Left kidney (tissue), 2 donors: ENCODE data around the gene PDE7B. TPM values are rescaled to one million over a fixed set of nuclear protein-coding genes. Genes with fewer than 3 reads are reported as not detected.
"Not testable (repeated sequence)": the region's sequence is repeated elsewhere in the genome, so short reads cannot be mapped to it uniquely, and the experiment has no call there.

Experiments
- DNase-seq: peaks from one replicate; pipeline ENCODE4 v3.0.0-alpha.2; 2013
- polyA plus RNA-seq: library from polyadenylated mRNA; unstranded; fragments of 120-200 nt; gene quantifications from one replicate; pipeline ENCODE4 v1.2.1, GENCODE V29; 2013; ENCODE audit not compliant: insufficient read length

PDE7B gene
- polyA plus RNA-seq, 1 donor, result 8.0 TPM

DNA sequence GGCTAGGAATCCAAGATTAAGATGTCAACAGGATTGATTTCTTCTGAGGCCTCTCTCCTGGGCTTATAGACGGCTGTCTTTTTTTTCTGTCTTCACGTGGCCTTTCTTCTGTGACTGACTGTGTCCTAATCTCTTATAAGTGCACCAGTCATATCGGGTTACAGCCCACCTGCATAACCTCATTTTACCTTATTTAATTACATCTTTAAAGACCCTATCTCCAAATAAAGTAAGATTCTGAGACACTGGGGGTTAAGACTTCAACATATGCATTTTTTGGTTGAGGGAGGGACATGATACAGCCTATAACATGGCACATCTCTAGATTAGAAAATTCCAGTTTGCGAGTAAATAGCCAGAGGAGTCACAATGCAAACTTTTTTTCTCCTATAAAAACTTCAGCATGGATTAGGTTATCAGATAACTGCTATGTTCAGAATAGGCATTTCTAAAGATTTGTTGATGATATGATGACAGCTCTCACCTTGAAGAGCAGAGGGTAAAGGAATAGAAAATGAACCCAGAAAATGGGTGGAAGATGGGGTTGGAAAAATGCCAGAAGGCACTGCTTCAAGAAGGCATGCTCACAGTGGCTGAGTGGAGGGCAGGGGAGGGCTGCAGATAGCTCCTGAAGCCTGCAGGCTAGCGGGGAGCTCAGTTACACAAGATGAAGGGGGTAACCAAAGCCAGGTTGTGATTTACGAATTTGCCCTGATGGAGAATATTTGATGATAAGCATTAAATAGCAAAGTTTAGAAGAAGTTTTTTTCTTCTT lies 8.7 kb upstream of the PDE7B start:
- DNase-seq, result no peak

DNA sequence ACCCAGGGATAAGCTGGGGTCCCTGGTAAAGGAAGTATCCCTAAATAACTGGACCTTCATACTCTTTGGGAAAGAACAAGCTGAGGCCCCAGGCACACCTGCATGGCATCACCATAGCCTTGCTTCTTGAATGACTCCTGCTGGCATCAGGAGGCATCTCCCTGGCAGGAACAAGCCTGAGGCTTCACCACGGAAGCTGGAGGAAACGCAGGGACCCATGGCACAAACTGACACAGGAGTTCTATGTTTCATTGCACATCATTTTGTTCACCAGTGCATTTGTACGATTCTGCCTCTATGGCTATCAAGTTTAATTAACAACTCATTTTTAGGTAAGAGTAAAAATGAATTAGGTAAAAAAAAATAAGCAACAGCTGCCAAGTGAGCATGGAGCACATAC lies 619 bp upstream of the PDE7B start:
- no peak for DNase-seq

DNA sequence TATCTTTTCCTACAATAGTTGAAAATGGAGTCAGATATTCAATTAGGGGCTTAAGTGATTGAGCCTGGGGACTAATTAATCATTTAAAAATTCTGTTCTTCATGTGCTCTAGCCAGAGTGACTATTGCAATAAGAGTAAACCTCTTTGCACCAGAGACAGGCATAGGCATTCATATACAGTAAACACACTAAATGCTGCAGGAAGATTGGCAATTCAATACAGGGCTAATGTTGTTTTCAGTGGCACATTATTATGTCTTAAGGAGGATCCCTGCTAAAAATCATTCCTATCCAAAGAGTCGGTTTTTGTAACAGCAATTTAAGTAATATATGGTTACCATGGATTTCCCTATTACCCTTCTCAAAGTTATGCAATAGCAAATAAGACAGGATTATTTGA lies 1.2 kb downstream of the PDE7B start:
- no peak for DNase-seq

DNA sequence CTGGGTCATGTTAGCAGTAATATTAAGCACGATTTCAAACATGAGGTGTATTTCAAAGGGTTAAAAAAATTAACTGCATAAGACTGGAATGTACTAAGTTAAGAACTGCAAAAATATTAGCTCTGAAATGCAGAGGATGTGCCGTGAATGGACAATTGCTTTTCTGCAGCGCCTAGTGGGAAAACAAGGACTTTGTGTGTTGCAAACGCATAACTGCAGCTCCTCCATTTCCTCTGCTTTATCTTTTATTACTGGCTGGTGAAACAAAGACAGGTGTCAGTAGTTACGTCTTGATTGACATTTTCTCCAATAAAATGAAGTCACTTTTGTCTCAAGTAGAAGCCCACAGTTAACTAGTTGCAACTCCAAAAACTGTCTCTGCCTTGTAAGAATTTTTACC lies 1.7 kb downstream of the PDE7B start:
- DNase-seq, result no peak

DNA sequence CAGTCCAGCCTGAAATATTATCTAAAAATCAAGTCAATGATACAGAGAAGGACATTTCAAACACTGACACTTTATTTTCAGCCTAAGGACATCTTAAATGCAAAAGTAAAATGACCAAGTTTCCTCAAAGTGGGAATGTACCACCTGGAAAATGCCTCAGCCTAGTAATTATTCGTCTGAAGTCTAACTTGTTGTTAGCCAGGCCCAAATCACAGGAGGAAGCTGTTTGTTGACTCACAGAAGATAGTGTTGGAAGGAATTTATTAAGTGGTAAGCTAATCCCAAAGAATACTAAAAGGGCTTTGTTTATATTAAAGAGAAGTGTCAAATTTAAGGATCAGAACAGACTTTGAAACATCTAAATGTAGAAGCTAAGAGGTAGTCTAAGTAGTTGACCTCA lies 2.5 kb downstream of the PDE7B start:
- no peak for DNase-seq

DNA sequence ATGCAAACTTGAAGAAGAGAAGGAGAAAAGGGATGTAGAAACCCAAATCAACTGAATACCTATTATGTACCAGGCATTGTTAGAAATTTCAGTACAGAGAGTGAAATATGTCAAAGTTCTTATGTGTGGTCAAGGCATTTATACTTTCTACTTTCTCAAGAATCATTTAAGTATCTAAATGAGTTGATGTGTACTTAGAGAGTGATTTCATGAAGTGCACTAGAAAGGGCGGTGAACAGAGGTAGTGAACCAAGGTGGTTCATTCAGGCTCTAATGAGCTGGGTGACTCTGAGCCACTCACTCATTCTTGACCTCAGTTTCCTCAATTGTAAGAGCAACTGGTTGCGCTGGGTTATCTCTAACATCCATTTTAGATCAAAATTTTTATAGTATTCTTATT lies 3.3 kb downstream of the PDE7B start:
- DNase-seq, result no peak

DNA sequence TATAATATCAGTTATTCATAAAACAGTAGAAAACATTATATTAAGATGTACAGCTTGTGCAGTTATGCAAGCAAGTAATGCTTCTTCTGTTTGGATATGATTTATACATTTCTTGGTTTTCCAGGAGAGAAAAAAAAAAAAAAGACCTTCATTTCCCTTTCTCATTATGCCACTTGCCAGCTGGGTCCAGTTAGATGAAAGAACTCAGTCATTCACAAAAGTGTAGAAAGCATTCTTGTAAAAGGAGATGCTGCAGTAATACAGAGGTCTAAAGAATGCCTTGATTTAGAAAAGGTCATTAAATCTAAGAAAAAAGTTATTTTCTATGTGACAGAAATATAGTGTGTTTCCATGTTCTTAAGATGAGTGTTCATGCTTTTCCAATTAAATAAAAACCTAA lies 7.4 kb downstream of the PDE7B start:
- DNase-seq, result no peak

DNA sequence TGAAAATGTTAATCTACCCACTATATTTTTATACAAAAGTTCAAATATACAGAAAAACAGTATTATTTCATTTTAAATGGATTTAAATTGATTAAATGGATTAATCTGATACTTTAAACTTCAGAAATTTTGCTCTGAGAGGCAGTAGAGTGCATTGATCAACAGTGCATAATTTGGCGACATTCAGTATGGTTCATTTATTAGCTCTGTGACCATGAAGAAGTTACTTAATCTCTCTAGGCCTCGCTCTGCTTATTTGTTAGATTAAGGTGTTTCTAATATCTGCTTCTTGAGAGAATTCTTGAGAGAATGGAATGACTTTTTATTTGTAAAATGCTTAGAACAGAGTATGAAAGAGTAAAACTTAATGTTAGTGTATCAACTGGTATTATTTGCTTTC lies 8.9 kb downstream of the PDE7B start:
- DNase-seq, result no peak

DNA sequence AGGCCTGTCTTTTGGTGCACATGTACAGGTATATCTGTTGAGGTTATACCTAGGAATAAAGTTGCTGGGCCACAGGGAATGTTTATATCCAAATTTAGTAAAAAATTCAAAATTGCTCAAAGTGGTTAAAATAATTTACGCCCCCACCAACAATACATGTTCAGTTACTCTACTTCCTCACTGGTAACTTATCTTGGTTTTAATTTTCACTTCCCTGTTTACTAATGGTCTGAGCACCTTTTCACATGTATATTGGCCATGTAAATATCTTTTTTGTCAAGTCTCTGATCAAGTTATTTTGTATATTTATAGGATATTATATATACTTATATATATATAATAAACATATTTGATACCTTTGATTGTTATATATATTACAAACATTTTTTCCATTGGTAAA lies 9.7 kb downstream of the PDE7B start:
- no peak for DNase-seq

DNA sequence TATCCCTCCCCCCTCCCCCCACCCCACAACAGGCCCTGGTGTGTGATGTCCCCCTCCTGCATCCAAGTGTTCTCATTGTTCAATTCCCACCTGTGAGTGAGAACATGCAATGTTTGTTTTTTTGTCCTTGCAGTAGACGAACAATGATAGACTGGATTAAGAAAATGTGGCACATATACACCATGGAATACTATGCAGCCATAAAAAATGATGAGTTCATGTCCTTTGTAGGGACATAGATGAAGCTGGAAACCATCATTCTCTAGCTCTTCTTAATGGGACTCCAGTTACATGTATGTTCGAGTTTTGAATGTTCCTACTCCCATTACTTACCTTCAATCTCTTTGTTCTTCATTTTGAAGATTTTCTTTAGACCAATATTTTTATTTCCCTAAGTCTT lies 13.4 kb downstream of the PDE7B start:
- DNase-seq, result not testable (repeated sequence)

DNA sequence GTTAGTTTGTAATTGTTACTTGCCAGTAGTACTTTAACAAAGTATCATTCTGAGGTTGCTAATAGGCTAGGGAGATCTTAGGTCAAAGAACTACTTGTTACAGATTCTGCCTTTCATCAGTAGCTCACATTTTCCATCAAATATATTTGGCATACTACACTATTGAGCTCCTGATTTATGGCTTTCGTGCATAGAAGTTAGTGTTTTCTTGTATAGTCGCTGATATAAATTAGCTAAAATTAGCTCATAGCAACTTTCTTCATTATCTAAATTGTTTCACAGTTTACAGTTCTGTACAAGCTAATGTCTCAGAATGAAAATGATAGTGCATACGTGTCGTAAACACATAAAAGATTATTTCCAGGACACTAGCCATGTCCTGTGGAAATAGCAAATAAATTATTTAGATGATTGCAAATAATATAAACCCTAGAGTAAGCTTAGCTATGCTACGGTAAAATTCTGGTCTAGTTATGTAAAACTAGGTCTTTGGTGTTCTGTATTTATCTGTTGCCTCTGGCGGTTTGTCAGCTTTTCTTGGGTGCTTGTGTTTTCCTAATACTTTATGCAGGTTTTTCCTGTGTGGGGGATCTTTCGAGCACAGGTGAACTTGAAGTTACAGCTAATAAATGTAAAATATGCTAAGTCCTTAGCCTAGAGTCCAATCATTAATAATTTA lies 15.1 kb downstream of the PDE7B start:
- no peak for DNase-seq

DNA sequence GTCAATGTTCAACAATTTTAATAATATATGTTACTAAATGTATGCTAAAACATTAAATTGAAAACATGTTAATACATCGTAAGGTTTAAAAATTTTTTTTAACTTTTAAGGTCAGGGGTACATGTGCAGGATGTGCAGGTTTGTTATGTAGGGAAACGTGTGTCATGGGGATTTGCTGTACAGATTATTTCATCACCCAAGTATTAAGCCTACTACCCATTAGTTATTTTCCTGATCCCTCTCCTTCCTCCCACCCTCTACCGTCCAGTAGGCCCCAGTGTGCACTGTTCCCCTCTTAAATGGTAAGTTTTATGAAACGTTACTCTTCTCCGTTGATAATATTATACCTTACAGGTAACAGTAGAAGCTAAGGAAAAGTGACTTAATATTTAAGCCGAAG lies 15.8 kb downstream of the PDE7B start:
- DNase-seq, result no peak

DNA sequence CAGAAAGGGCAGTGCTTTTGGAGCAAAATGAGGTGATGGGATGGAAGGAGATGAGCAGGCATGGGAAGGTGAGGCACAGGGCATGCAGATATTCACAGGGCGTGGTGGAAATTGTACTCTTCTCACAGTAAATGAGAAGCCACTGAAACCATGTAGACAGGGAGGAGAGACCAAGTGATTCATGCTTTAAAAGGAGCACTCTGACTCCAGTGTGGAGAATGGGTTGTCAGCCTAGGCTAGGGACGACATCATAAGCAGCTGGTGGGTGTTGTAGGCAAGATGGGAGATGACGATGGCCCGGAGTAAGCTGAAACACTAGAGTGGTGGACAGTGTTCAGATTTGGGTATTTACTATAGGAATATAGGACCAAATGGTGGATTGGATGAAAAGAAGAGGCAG lies 18.4 kb downstream of the PDE7B start:
- DNase-seq, result no peak

DNA sequence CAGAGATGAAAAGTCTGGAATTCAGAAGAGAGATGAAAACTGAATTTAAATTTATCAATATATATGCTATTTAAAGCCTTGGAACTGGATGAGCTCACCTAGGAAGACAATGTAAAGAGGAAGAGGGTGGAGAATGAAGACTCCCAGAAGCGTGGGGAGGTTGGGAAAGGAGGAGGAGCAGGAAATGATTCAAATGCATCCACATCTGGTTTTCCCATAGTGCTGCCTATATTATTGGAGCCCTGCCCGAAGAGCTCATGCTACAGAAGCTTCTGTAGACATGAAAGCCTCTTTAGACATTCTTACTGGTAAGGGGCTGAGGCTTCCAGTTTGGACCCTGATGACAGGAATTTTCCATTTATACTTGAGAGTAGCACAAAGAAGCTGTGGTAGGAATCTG lies 19.2 kb downstream of the PDE7B start:
- no peak for DNase-seq

DNA sequence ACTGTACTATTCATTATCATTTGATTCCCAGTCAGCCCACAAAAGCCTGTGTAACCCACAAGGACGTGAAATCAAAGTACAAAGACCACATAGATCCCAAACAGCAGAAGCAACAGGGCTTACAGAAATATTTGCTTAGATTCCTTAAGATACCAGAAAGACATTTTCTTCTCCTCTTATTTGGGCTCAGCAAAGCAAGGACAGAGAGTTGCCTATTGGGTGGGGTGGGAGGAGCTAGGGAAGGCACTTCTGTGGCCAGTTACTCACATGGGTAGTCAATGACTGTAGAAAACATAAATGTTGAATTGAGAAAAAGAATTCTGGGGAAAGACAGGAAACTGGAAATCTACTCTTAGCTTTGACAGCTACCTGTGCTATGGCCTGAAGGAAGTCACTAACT lies 19.8 kb downstream of the PDE7B start:
- no peak for DNase-seq

DNA sequence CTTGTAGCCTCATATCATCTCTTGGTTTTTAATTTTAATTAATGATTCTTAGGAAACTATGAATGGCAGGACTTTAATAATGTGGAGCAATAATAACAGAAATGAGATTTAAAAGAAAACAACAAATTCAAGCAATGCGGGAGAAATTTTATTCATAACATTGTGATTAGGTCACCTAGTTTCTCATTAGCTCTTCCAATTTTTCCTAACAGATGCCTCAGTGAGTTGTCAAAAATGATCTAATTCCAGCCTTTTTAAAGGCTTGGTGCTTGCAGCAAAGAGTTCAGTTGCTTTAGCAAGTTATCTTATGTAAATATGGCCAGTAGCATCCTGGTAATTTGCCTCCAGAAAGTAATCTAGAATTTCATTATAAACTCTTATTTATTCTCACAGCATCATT lies 20.4 kb downstream of the PDE7B start:
- DNase-seq, result no peak

DNA sequence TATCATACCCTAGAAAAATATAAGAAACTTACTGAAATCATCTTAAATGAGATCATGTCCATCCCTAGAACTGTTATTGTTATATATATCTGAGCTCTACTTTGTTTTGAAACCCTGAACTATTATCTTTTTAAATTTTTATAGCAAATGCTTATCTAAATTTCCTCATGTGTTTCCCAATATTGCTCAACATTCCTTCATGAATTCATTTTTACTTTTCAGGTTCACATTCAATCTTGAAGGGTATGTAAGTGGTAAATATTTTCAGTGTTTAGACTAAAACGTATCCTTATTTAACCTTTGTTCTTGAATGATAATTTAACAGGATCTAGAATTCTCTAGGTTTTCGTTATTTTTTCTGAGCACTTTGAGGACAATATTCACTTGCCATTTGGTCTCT lies 23.9 kb downstream of the PDE7B start:
- DNase-seq, result no peak

DNA sequence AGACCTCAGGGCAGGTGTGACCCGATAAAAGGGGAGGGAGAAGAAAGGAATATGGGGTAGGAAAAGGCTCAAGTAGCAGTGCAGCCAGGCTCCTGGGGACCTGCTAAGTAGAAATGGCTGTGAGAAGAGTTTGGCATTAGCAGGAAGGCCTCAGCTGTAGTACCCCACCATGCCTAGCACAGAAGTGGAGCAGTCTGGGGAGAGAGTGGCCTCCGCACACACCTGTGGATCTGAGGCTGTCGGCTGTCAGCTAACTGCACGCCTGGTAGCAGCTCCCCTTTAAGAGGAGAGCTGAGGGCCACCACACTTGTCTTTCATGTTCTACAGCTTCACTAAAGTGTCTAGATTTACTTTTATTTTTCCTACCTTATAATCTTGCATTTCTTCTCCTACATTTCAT lies 24.6 kb downstream of the PDE7B start:
- no peak for DNase-seq

DNA sequence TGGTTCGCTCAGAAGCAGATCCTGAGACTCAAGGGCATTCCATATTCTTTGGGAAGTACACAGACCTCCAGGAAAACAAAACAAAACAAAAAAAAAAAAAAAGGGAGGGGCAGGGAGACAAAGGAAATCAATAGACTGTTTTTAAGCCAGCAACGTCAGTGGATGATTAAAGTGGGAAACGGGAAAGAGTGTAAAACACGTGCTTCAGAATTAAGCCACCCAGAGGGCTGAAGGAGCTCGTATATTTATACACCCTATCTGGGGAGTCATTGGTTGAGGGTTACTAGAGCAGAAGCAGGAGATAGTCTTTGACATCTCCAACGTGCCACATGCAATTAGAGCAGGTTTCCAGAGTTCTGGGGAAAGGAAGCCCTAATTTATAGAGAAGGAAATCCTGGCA lies 26.2 kb downstream of the PDE7B start:
- DNase-seq, result no peak

DNA sequence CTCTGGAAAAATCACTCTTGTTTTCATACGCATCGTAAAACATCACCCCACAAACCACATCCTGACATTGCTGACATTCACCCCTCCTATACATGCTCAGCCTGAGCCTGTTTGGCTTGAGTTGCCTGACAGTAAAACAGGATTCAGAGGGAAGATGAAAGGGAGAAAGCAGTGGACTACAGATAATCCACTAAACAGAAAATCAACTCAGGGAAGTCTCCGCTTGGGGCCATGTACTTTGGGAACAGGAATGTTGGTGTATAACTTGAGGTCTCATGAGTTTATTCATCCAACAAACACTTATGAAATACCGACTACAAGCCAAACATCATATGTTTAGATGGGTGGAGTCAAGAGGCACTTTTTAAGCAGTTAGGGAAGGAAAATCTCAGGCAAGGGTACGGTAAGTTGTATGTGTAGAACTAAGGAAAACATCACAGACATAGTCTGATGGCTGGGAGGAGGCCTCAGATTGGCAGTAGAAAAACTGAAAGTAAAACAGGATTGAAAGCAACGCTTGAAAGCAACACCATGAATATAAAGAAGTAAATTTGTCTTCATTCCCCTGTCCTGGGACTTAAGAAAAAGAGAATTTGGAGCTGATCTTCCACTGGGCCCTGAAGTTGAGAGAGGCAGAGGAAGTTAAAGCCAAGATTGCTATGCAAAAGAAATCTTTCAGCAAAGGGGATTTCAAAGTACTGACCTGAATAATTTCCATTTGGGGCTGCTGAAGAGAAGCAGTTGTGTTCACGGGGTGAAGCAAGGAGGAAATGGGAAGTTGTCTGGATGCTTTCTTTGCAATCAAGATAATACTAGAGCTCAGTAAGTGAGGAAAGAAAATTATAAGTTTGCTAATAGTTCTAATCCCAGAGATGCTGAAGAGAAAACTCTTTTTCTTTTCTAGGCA lies 28.8 kb downstream of the PDE7B start:
- DNase-seq, result no peak

DNA sequence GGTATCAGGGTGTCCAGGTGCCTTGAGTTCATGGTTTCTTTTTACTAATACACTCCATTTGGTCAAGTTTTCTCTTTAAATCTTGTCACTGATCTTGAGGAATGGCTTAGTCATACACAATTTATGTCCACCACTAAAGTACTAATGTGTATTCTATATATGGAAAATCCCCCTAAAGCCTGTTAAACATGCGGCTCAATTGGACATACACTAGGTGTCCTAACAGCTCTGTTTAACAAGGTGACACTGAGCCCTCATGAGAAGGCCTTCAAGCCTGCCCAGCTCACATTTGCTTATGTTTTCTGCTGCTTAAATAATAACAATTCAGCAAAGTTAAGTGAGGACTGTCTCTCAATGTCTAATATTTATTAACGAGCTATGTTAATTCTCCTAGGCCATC lies 31.5 kb downstream of the PDE7B start:
- DNase-seq, result no peak

DNA sequence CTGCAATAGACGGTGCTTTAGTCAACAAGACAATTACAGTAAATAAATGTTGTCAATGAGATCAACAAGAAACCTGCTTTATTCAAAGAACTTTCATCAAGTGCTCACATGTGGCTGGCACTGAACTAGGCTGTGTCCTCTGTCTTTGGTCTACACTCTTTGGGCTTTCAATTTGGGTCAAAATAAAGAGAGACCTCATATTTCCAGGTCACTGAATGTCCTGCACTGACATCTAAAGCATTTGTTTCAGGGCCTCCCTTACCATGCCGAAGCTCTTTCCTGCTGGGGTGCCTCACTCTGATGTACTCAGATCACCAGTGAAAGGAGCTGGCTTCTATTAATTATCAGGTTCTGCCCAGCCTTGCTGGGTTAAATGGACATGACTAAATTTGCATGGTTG lies 32.0 kb downstream of the PDE7B start:
- no peak for DNase-seq

DNA sequence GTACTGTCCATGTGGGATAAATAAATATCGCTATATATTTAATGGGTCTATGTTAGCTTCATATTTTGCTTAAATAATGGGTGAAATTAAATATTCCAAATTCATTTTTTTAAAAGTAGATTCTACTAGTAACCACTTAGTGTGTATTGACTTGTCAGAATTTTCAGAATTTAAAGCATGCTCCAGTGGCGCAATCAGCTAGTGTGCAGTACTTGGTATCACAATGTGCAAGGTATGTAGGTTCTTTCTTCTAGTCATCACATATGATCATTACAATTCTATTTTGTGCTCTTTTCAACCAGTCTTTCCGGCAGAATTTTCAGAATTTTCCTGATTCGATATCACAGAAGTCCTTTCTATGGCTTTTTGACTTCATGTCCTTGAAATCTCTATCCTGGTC lies 32.6 kb downstream of the PDE7B start:
- DNase-seq, result no peak
